H9 (cell line): ENCODE measurements around the gene PDIA6. TPM values are rescaled to one million over a fixed set of nuclear protein-coding genes. Genes with fewer than 3 reads are reported as not detected.
"Not testable (repeated sequence)": the region's sequence is repeated elsewhere in the genome, so short reads cannot be mapped to it uniquely, and the experiment has no call there.

ENCODE experiments used
- DNase-seq: peaks from one replicate; pipeline ENCODE4 v3.0.0-alpha.2; 2017
- H2AFZ ChIP-seq: one replicate; pipeline ENCODE4 v1.6.1; 2013; ENCODE audit warnings: mild to moderate bottlenecking, low read length, control low read depth, moderate library complexity
- H2AK5ac ChIP-seq: 2 replicates; pipeline ENCODE4 v1.6.1; 2013; ENCODE audit warnings: low read length, control low read depth, mixed read lengths; ENCODE audit not compliant: insufficient read length
- H2BK120ac ChIP-seq: one replicate; pipeline ENCODE4 v1.6.1; 2013; ENCODE audit warnings: low read depth, mild to moderate bottlenecking, low read length, control low read depth, inconsistent platforms; ENCODE audit not compliant: poor library complexity, severe bottlenecking
- H2BK12ac ChIP-seq: 2 replicates; pipeline ENCODE4 v1.6.1; 2013; ENCODE audit warnings: low read length, control low read depth, mixed read lengths, low read depth; ENCODE audit not compliant: insufficient read length
- H2BK15ac ChIP-seq: 2 replicates; pipeline ENCODE4 v1.6.1; 2013; ENCODE audit warnings: low read depth, low read length, control low read depth
- H2BK20ac ChIP-seq: one replicate; pipeline ENCODE4 v1.6.1; 2013; ENCODE audit warnings: low read depth, mild to moderate bottlenecking, low read length, control low read depth, inconsistent platforms; ENCODE audit not compliant: poor library complexity, severe bottlenecking
- H2BK5ac ChIP-seq: 2 replicates; pipeline ENCODE4 v1.6.1; 2013; ENCODE audit warnings: low read length, control low read depth, mixed read lengths; ENCODE audit not compliant: insufficient read length
- H3K14ac ChIP-seq: 2 replicates; pipeline ENCODE4 v1.6.1; 2013; ENCODE audit warnings: low read length, control low read depth; ENCODE audit not compliant: insufficient read depth
- H3K18ac ChIP-seq: 2 replicates; pipeline ENCODE4 v1.6.1; 2013; ENCODE audit warnings: low read depth, mild to moderate bottlenecking, mixed read lengths, low read length, control low read depth; ENCODE audit not compliant: insufficient read length
- H3K23ac ChIP-seq: 2 replicates; pipeline ENCODE4 v1.6.1; 2013; ENCODE audit warnings: low read length, control low read depth, mixed read lengths, low read depth; ENCODE audit not compliant: insufficient read length
- H3K23me2 ChIP-seq: 2 replicates; pipeline ENCODE4 v1.6.1; 2013; ENCODE audit warnings: low read depth, mild to moderate bottlenecking, mixed read lengths, low read length, control low read depth; ENCODE audit not compliant: insufficient read length, poor library complexity, severe bottlenecking
- H3K27ac ChIP-seq: 2 replicates; pipeline ENCODE4 v1.5.1; 2013; ENCODE audit warnings: low read length, control low read depth, mixed read lengths, low read depth; ENCODE audit not compliant: insufficient read length
- H3K27me3 ChIP-seq: 2 replicates; pipeline ENCODE4 v1.6.1; 2013; ENCODE audit warnings: low read length, control low read depth, inconsistent platforms; ENCODE audit not compliant: insufficient read depth
- H3K4ac ChIP-seq: 2 replicates; pipeline ENCODE4 v1.6.1; 2013; ENCODE audit warnings: low read depth, mild to moderate bottlenecking, control low read depth, inconsistent platforms, low read length, moderate library complexity
- H3K4me1 ChIP-seq: 2 replicates; pipeline ENCODE4 v1.6.1; 2013; ENCODE audit warnings: low read length, control low read depth, inconsistent platforms; ENCODE audit not compliant: insufficient read depth
- H3K4me2 ChIP-seq: 2 replicates; pipeline ENCODE4 v1.6.1; 2013; ENCODE audit warnings: low read length, control low read depth, mixed read lengths; ENCODE audit not compliant: insufficient read length, insufficient read depth
- H3K56ac ChIP-seq: 2 replicates; pipeline ENCODE4 v1.6.1; 2013; ENCODE audit warnings: low read depth, mild to moderate bottlenecking, mixed read lengths, low read length, control low read depth; ENCODE audit not compliant: insufficient read length
- H3K79me1 ChIP-seq: 2 replicates; pipeline ENCODE4 v1.6.1; 2013; ENCODE audit warnings: low read depth, mild to moderate bottlenecking, moderate library complexity, low read length, control low read depth, inconsistent platforms; ENCODE audit not compliant: insufficient read depth, poor library complexity, severe bottlenecking
- H3K79me2 ChIP-seq: 2 replicates; pipeline ENCODE4 v1.6.1; 2013; ENCODE audit warnings: low read length, control low read depth, inconsistent platforms; ENCODE audit not compliant: insufficient read depth
- H3K9ac ChIP-seq: 2 replicates; pipeline ENCODE4 v1.6.1; 2013; ENCODE audit warnings: low read length, control low read depth, mixed read lengths; ENCODE audit not compliant: insufficient read length; ENCODE audit errors: extremely low read depth
- H3K9me3 ChIP-seq: one replicate; pipeline ENCODE4 v1.6.1; 2013; ENCODE audit warnings: low read depth, low read length, inconsistent platforms; ENCODE audit not compliant: control insufficient read depth
- H3T11ph ChIP-seq: one replicate; pipeline ENCODE4 v1.6.1; 2013; ENCODE audit warnings: mild to moderate bottlenecking, low read length, control low read depth, inconsistent platforms
- H4K20me1 ChIP-seq: one replicate; pipeline ENCODE4 v1.6.1; 2013; ENCODE audit not compliant: control insufficient read depth, insufficient read length, insufficient read depth
- H4K5ac ChIP-seq: 2 replicates; pipeline ENCODE4 v1.6.1; 2013; ENCODE audit warnings: low read depth, mild to moderate bottlenecking, mixed read lengths, low read length, control low read depth; ENCODE audit not compliant: insufficient read length
- H4K8ac ChIP-seq: replicated peaks from 2 replicates; pipeline ENCODE4 v1.6.1; 2013; ENCODE audit warnings: low read length, control low read depth, mixed read lengths, low read depth; ENCODE audit not compliant: insufficient read length
- H4K91ac ChIP-seq: 2 replicates; pipeline ENCODE4 v1.6.1; 2013; ENCODE audit warnings: low read depth, mild to moderate bottlenecking, moderate library complexity, mixed read lengths, low read length, control low read depth; ENCODE audit not compliant: insufficient read length
- H3K27ac Mint-ChIP-seq, 3 experiments: 2 replicates in 2 of 3; 3 replicates in 1 of 3; pipeline ENCODE4 v1.8.0; 2020 to 2021; ENCODE audit warnings: mixed read lengths in 3 of 3, mild to moderate bottlenecking in 1 of 3, moderate library complexity in 1 of 3
- H3K27me3 Mint-ChIP-seq: 2 replicates; pipeline ENCODE4 v1.8.0; 2021; ENCODE audit warnings: low read depth, mild to moderate bottlenecking, moderate library complexity, mixed read lengths
- H3K36me3 Mint-ChIP-seq, 3 experiments: 2 replicates in 2 of 3; 3 replicates in 1 of 3; pipeline ENCODE4 v1.8.0; 2020 to 2021; ENCODE audit warnings: low read depth in 3 of 3, mixed read lengths in 3 of 3; ENCODE audit not compliant: insufficient read depth in 1 of 3
- H3K4me1 Mint-ChIP-seq, 2 experiments: 2 replicates each; pipeline ENCODE4 v1.8.0; 2020; ENCODE audit warnings: mixed read lengths in 2 of 2
- H3K4me3 Mint-ChIP-seq, 2 experiments: 2 replicates in 1 of 2; 3 replicates in 1 of 2; pipeline ENCODE4 v1.8.0; 2020 to 2021; ENCODE audit warnings: mild to moderate bottlenecking in 2 of 2, mixed read lengths in 2 of 2, moderate library complexity in 1 of 2
- H3K9me3 Mint-ChIP-seq, 2 experiments: 2 replicates in 1 of 2; 3 replicates in 1 of 2; pipeline ENCODE4 v1.8.0; 2020; ENCODE audit warnings: mild to moderate bottlenecking in 2 of 2, mixed read lengths in 2 of 2, moderate library complexity in 1 of 2
- WGBS: extraction: QIAGEN DNeasy Blood & Tissue Kit; methylation state at CpG from one replicate; pipeline ENCODE4 v1.1.7; 2013; ENCODE audit warnings: missing lambda C conversion rate, low lambda C conversion rate, mixed read lengths; ENCODE audit not compliant: insufficient read length; ENCODE audit errors: extremely low coverage; 5-methylcytosine and 5-hydroxymethylcytosine counted together
- total RNA-seq: library from RNA; stranded (reverse); gene quantifications from 2 replicates; pipeline ENCODE4 v1.2.1, GENCODE V29; 2021
- TF ChIP-seq, protein P1 (sequence below): fragments of 200-600 bp; sonication (generic); conservative IDR thresholded peaks from 3 replicates; pipeline ENCODE4 v1.8.0; 2021; ENCODE audit warnings: antibody characterized with exemption, mild to moderate bottlenecking

The PDIA6 gene
- total RNA-seq, 1 experiment from 2014 or later, result 301 TPM

DNA sequence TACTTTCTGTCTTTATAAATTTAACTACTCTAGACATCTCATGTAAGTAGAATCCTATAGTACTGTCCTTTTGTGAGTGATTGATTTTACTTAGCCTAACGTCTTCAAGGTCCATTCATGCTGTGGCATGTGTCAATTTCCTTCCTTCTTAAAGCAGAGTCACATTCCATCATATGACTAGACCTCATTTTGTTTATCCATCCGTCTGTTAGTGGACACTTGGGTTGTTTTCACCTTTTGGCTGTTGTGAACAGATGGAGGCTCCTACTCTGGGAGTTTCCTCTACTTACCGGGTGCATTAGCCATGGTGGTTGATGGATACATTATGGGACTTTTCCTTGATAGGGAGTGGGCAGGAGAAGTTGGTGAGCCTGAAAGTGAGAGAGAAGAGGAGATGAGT, 6.4 kb upstream of the PDIA6 start:
- Histone ChIP-seq H3K9ac (no peak overlapping the region), H3K9me3 (no peaks in the 10 kb centered on the region), H4K5ac (no peak overlapping the region), H2AK5ac (no peak overlapping the region), H3K23ac (no peak overlapping the region), H2BK15ac (no peak overlapping the region), H4K91ac (no peak overlapping the region), H3K56ac (no peak overlapping the region), H3K79me2 (no peaks in the 10 kb centered on the region), H3K4ac (no peak overlapping the region), H2BK12ac (no peak overlapping the region), H3K79me1 (no peaks in the 10 kb centered on the region), H2BK120ac (no peak overlapping the region), H3K4me2 (no peak overlapping the region), H3K23me2 (no peaks in the 10 kb centered on the region), H4K20me1 (no peaks in the 10 kb centered on the region), H4K8ac (no peak overlapping the region), H3T11ph (no peak overlapping the region), H2AFZ (no peak overlapping the region), H2BK5ac (no peak overlapping the region), H3K27ac (no peak overlapping the region), H3K18ac (no peak overlapping the region), H3K4me1 (no peaks in the 10 kb centered on the region; the same call in 1 of the 2 replicates), H2BK20ac (no peak overlapping the region), H3K14ac (no peak overlapping the region), H3K27me3 (no peaks in the 10 kb centered on the region)
- H3K4me1 Mint-ChIP-seq, result peaks cover 11 to 14% of the 10 kb centered on the region in 2 experiments
- no peaks in the 10 kb centered on the region for H3K9me3 Mint-ChIP-seq
- no peaks in the 10 kb centered on the region; a peak in 1 of 7 replicates for H3K36me3 Mint-ChIP-seq
- H3K27me3 Mint-ChIP-seq, result peaks cover 3% of the 10 kb centered on the region
- H3K4me3 Mint-ChIP-seq, result no peak overlapping the region; a peak in 1 of 5 replicates
- DNase-seq, result no peak
- TF ChIP-seq, protein P1, sequence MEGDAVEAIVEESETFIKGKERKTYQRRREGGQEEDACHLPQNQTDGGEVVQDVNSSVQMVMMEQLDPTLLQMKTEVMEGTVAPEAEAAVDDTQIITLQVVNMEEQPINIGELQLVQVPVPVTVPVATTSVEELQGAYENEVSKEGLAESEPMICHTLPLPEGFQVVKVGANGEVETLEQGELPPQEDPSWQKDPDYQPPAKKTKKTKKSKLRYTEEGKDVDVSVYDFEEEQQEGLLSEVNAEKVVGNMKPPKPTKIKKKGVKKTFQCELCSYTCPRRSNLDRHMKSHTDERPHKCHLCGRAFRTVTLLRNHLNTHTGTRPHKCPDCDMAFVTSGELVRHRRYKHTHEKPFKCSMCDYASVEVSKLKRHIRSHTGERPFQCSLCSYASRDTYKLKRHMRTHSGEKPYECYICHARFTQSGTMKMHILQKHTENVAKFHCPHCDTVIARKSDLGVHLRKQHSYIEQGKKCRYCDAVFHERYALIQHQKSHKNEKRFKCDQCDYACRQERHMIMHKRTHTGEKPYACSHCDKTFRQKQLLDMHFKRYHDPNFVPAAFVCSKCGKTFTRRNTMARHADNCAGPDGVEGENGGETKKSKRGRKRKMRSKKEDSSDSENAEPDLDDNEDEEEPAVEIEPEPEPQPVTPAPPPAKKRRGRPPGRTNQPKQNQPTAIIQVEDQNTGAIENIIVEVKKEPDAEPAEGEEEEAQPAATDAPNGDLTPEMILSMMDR, result no peak
- no peak overlapping the region for H3K27ac Mint-ChIP-seq
- no CpG with 5 or more reads among the region's 3 CpGs for WGBS

DNA sequence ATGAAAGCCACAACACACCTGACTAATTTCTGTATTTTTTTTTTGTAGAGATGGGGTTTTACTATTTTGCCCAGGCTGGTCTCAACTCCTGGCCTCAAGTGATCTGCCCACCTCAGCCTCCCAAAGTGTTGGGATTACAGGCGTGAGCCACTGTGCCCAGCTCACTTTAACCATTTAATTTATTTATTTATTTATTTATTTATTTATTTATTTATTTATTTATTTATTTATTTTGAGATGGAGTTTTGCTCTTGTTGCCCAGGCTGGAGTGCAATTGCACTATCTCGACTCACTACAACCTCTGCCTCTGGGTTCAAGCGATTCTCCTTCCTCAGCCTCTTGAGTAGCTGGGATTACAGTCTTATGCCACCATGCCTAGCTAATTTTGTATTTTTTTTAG, 5.7 kb upstream of the PDIA6 start:
- not testable (repeated sequence) for H3K4me3 Mint-ChIP-seq, H3K36me3 Mint-ChIP-seq, H3K4me2 ChIP-seq, H3K27ac ChIP-seq, H3T11ph ChIP-seq, H3K18ac ChIP-seq, H3K27ac Mint-ChIP-seq, H3K79me2 ChIP-seq, H3K9me3 ChIP-seq, H3K56ac ChIP-seq, H3K23ac ChIP-seq, H2BK15ac ChIP-seq, H2AFZ ChIP-seq, H4K8ac ChIP-seq, H2BK20ac ChIP-seq, H3K14ac ChIP-seq, H2AK5ac ChIP-seq, H4K91ac ChIP-seq, H3K4me1 ChIP-seq, H3K4ac ChIP-seq, H3K27me3 Mint-ChIP-seq, H2BK12ac ChIP-seq, H2BK5ac ChIP-seq, DNase-seq, H3K79me1 ChIP-seq, H3K27me3 ChIP-seq, H4K20me1 ChIP-seq, H3K9me3 Mint-ChIP-seq, H4K5ac ChIP-seq, H3K9ac ChIP-seq, H2BK120ac ChIP-seq, H3K23me2 ChIP-seq
- WGBS, result no CpG with 5 or more reads among the region's 3 CpGs
- H3K4me1 Mint-ChIP-seq, result peaks cover 13 to 16% of the 10 kb centered on the region in 2 experiments
